Neuronal stem cell (in vitro differentiated cells): ENCODE results near the gene ICOS.
A peak's percentile ranks its signal among the peaks of the same experiment; 100 is the strongest.

ENCODE experiments used
- DNase-seq: peaks from one replicate; pipeline ENCODE4 v3.0.0-alpha.2; 2013; ENCODE audit warnings: low spot score
- H2AFZ ChIP-seq: one replicate; pipeline ENCODE4 v1.6.1; 2013; ENCODE audit warnings: mild to moderate bottlenecking, low read length, inconsistent platforms
- H2AK5ac ChIP-seq: 2 replicates; pipeline ENCODE4 v1.6.1; 2013; ENCODE audit warnings: low read depth, mild to moderate bottlenecking, inconsistent platforms, low read length, moderate library complexity, mixed read lengths
- H2BK120ac ChIP-seq: 2 replicates; pipeline ENCODE4 v1.6.1; 2013; ENCODE audit warnings: low read depth, mild to moderate bottlenecking, inconsistent platforms, low read length, moderate library complexity, mixed read lengths
- H2BK12ac ChIP-seq: one replicate; pipeline ENCODE4 v1.6.1; 2013; ENCODE audit warnings: low read length, inconsistent platforms
- H2BK15ac ChIP-seq: 2 replicates; pipeline ENCODE4 v1.6.1; 2013; ENCODE audit warnings: mild to moderate bottlenecking, low read length, inconsistent platforms, mixed read lengths
- H2BK5ac ChIP-seq: one replicate; pipeline ENCODE4 v1.6.1; 2013; ENCODE audit warnings: inconsistent platforms, mild to moderate bottlenecking, low read length, moderate library complexity
- H3K14ac ChIP-seq: one replicate; pipeline ENCODE4 v1.6.1; 2013; ENCODE audit warnings: low read length, inconsistent platforms
- H3K18ac ChIP-seq: 2 replicates; pipeline ENCODE4 v1.6.1; 2013; ENCODE audit warnings: low read length, inconsistent platforms
- H3K23ac ChIP-seq: 2 replicates; pipeline ENCODE4 v1.6.1; 2013; ENCODE audit warnings: low read depth, mild to moderate bottlenecking, mixed read lengths, low read length, inconsistent platforms; ENCODE audit not compliant: poor library complexity
- H3K27ac ChIP-seq: replicated peaks from 3 replicates; pipeline ENCODE4 v1.5.1; 2013; ENCODE audit warnings: low read length, inconsistent platforms
- H3K27me3 ChIP-seq, 3 experiments: 2 replicates each; pipeline ENCODE4 v1.6.1; 2013; ENCODE audit warnings: low read length in 3 of 3, mild to moderate bottlenecking in 2 of 3, inconsistent platforms in 1 of 3, low read depth in 1 of 3, mixed read lengths in 1 of 3, moderate library complexity in 1 of 3; ENCODE audit not compliant: control insufficient read depth in 3 of 3, insufficient read depth in 3 of 3
- H3K36me3 ChIP-seq, 2 donors: replicated peaks in 1 of 2; 2 replicates each; pipeline ENCODE4 v1.6.1; 2013; ENCODE audit warnings: low read length in 2 of 2; ENCODE audit not compliant: control insufficient read depth in 2 of 2, insufficient read depth in 2 of 2
- H3K4ac ChIP-seq: 2 replicates; pipeline ENCODE4 v1.6.1; 2013; ENCODE audit warnings: inconsistent platforms, mild to moderate bottlenecking, low read length, moderate library complexity
- H3K4me1 ChIP-seq, 2 donors: 1 replicate in 1 of 2; 2 replicates in 1 of 2; pipeline ENCODE4 v1.6.1; 2013; ENCODE audit warnings: low read length in 2 of 2, low read depth in 1 of 2; ENCODE audit not compliant: control insufficient read depth in 2 of 2, insufficient read depth in 1 of 2
- H3K4me2 ChIP-seq: one replicate; pipeline ENCODE4 v1.6.1; 2013; ENCODE audit warnings: mild to moderate bottlenecking, low read length, inconsistent platforms; ENCODE audit not compliant: insufficient read depth, poor library complexity, severe bottlenecking
- H3K4me3 ChIP-seq, 2 donors: 2 replicates each; pipeline ENCODE4 v1.5.1; 2013; ENCODE audit warnings: low read length in 2 of 2, mild to moderate bottlenecking in 2 of 2, inconsistent platforms in 1 of 2, moderate library complexity in 1 of 2
- H3K79me1 ChIP-seq: one replicate; pipeline ENCODE4 v1.6.1; 2013; ENCODE audit warnings: low read depth, mild to moderate bottlenecking, inconsistent platforms, low read length, moderate library complexity
- H3K9ac ChIP-seq: one replicate; pipeline ENCODE4 v1.6.1; 2013; ENCODE audit warnings: mild to moderate bottlenecking, low read depth, low read length, inconsistent platforms; ENCODE audit not compliant: poor library complexity
- H3K9me3 ChIP-seq, 2 donors: replicated peaks in 1 of 2; 2 replicates each; pipeline versions ENCODE3 to v1.6.1; 2013; ENCODE audit warnings: low read length in 2 of 2, mild to moderate bottlenecking in 2 of 2, inconsistent platforms in 1 of 2, low read depth in 1 of 2, mixed read lengths in 1 of 2, moderate library complexity in 1 of 2; ENCODE audit not compliant: control insufficient read depth in 2 of 2, insufficient read depth in 1 of 2
- H4K8ac ChIP-seq: one replicate; pipeline ENCODE4 v1.6.1; 2013; ENCODE audit warnings: low read depth, mild to moderate bottlenecking, inconsistent platforms, low read length, moderate library complexity
- H4K91ac ChIP-seq: one replicate; pipeline ENCODE4 v1.6.1; 2013; ENCODE audit warnings: low read length, low read depth, mild to moderate bottlenecking, inconsistent platforms; ENCODE audit not compliant: poor library complexity
- WGBS, 2 donors: extraction: QIAGEN DNeasy Blood & Tissue Kit; methylation state at CpG; one replicate each; pipeline ENCODE4 v1.1.7; 2013; ENCODE audit warnings: missing lambda C conversion rate in 2 of 2, mixed read lengths in 1 of 2; ENCODE audit not compliant: insufficient read length in 2 of 2, insufficient replicate concordance in 1 of 2; ENCODE audit errors: extremely low coverage in 2 of 2; 5-methylcytosine and 5-hydroxymethylcytosine counted together

Gene ICOS

DNA sequence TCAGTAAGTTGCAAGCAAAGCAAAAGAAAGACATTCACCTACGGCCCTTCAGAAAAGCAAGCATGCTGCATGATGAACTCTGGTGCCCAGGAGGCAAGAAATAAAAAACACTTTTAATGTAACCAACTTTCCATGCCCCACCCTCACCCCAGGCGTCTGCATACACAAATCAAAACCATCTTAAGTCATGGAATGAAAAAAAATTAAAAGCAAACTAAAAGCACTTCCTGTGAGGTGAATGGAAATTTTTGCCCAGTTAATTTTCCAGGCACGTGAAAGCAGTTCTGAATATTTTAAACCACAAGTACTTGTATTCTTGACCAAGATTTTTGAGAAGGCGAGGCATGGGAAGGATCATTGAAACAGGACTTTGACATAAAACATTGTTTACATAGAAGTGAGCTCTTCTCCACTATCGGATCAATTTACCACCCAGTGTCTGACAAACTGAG, 2.5 kb upstream of the ICOS start:
- no peak overlapping the region for H2BK12ac ChIP-seq
- H3K4ac ChIP-seq: no peak overlapping the region
- no peak overlapping the region for H3K4me3 ChIP-seq
- H3K79me1 ChIP-seq: no peaks in the 10 kb centered on the region
- no peak overlapping the region for H3K27ac ChIP-seq
- H2BK5ac ChIP-seq: no peak overlapping the region
- H3K27me3 ChIP-seq: no peaks in the 10 kb centered on the region
- no peak overlapping the region for H3K23ac ChIP-seq
- H2BK15ac ChIP-seq: no peak overlapping the region
- no peaks in the 10 kb centered on the region for H3K4me1 ChIP-seq
- H2BK120ac ChIP-seq: no peak overlapping the region
- no peak overlapping the region for H3K4me2 ChIP-seq
- H3K14ac ChIP-seq: no peak overlapping the region
- H2AK5ac ChIP-seq: no peak overlapping the region
- WGBS, 2 donors: no CpG with 5 or more reads among the region's 5 CpGs
- H3K9ac ChIP-seq: no peak overlapping the region
- H2AFZ ChIP-seq: no peak overlapping the region
- H3K9me3 ChIP-seq: no peaks in the 10 kb centered on the region
- no peak overlapping the region for H3K18ac ChIP-seq
- no peak overlapping the region for H4K8ac ChIP-seq
- no peak for DNase-seq
- no peaks in the 10 kb centered on the region for H3K36me3 ChIP-seq
- H4K91ac ChIP-seq: no peak overlapping the region

DNA sequence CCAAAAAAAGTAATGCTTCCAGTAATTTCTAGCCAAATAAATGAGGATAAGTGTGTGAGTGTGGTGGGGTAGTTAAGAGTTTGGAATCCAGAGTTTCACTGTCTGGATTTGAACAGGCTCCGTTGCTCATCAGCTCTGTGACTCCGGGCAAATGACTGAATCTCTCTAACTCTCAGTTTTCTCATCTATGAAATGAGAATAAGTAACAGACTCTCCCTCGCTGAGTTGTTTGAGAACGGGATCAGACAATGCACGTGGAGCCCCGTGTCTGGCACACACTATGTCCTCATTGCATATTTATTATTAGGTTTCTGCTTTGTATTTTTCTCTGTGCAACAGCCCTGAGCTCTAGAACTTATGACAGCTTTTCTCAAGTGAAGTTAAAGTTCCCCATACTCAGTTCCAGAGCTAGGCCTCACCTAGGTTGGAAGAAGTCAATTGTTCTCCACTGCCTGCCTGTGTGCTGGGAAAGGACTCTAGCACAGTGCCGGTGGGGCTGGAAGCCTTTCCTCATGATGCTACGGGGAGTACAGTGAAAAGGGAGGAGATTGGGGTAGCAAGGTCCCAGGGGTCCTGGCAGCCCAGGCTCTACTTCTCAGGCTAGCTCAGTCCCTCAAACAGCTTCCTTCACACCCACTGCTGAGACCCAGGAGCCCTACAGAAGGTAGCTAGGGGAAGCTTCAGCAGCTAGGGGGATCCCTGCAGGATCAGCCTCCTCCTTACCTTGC, 1.7 kb upstream of the ICOS start:
- no peaks in the 10 kb centered on the region for H3K4me1 ChIP-seq
- no peak overlapping the region for H2AFZ ChIP-seq
- no peak overlapping the region for H2BK120ac ChIP-seq
- H3K4ac ChIP-seq: no peak overlapping the region
- H3K27ac ChIP-seq: no peak overlapping the region
- WGBS, 2 donors: no CpG with 5 or more reads among the region's 8 CpGs
- H2AK5ac ChIP-seq: no peak overlapping the region
- no peaks in the 10 kb centered on the region for H3K9me3 ChIP-seq
- peak overlapping the region; percentile 38 for H3K9ac ChIP-seq
- no peak overlapping the region for H3K4me2 ChIP-seq
- H2BK15ac ChIP-seq: peak overlapping the region; percentile 19
- H3K18ac ChIP-seq: peak overlapping the region; percentile 31
- H2BK12ac ChIP-seq: no peak overlapping the region
- no peaks in the 10 kb centered on the region for H3K79me1 ChIP-seq
- no peaks in the 10 kb centered on the region for H3K27me3 ChIP-seq
- no peak overlapping the region for H3K23ac ChIP-seq
- no peak overlapping the region for H3K4me3 ChIP-seq
- H4K91ac ChIP-seq: no peak overlapping the region
- no peak for DNase-seq
- no peak overlapping the region for H4K8ac ChIP-seq
- no peak overlapping the region for H3K14ac ChIP-seq
- no peaks in the 10 kb centered on the region for H3K36me3 ChIP-seq
- H2BK5ac ChIP-seq: no peak overlapping the region

- H3K4ac ChIP-seq: no peak overlapping the region
- no peak for DNase-seq
- H2BK12ac ChIP-seq: no peak overlapping the region
- H3K18ac ChIP-seq: no peak overlapping the region
- no peaks in the 10 kb centered on the region for H3K4me1 ChIP-seq
- no peak overlapping the region for H2AFZ ChIP-seq
- H3K14ac ChIP-seq: no peak overlapping the region
- H2BK15ac ChIP-seq: peak overlapping the region; percentile 19
- no peaks in the 10 kb centered on the region for H3K27me3 ChIP-seq
- H3K4me2 ChIP-seq: no peak overlapping the region
- H3K4me3 ChIP-seq: no peak overlapping the region
- no peaks in the 10 kb centered on the region for H3K36me3 ChIP-seq
- H4K91ac ChIP-seq: no peak overlapping the region
- H4K8ac ChIP-seq: no peak overlapping the region
- H3K79me1 ChIP-seq: no peaks in the 10 kb centered on the region
- H3K27ac ChIP-seq: no peak overlapping the region
- no peak overlapping the region for H2BK5ac ChIP-seq
- H3K9ac ChIP-seq: no peak overlapping the region
- no CpG with 5 or more reads among the region's 4 CpGs for WGBS, 2 donors
- no peak overlapping the region for H3K23ac ChIP-seq
- H2AK5ac ChIP-seq: no peak overlapping the region
- no peaks in the 10 kb centered on the region for H3K9me3 ChIP-seq
- H2BK120ac ChIP-seq: no peak overlapping the region
Measured at GRCh38 chr2:203935568-203935967, 995 bp upstream of the ICOS start.

GRCh38 chr2:203936949-203937348, 386 bp downstream of the ICOS start:
- Histone ChIP-seq H3K27me3 (no peaks in the 10 kb centered on the region), H2BK5ac (no peak overlapping the region), H3K14ac (no peak overlapping the region), H3K9ac (no peak overlapping the region), H3K9me3 (no peaks in the 10 kb centered on the region), H3K27ac (no peak overlapping the region), H3K36me3 (no peaks in the 10 kb centered on the region), H4K91ac (no peak overlapping the region), H2AK5ac (no peak overlapping the region), H2BK15ac (no peak overlapping the region), H3K4me2 (no peak overlapping the region), H3K23ac (no peak overlapping the region), H2AFZ (no peak overlapping the region), H2BK120ac (no peak overlapping the region), H3K79me1 (no peaks in the 10 kb centered on the region), H3K4ac (no peak overlapping the region), H3K18ac (no peak overlapping the region), H4K8ac (no peak overlapping the region), H3K4me3 (no peak overlapping the region), H3K4me1 (no peaks in the 10 kb centered on the region), H2BK12ac (no peak overlapping the region)
- WGBS, 2 donors: no CpG with 5 or more reads among the region's 1 CpG
- DNase-seq: no peak
